Lung (tissue), 12 donors: ENCODE data around the gene RBSN. TPM values are rescaled to one million over a fixed set of nuclear protein-coding genes. Genes with fewer than 3 reads are reported as not detected.

Experiments used
- ATAC-seq: fragments of 200-7000 bp; cut with Tn5 transposase; one replicate; pipeline ENCODE4 v1.9.1; 2020; ENCODE audit warnings: moderate number of reproducible peaks; ENCODE audit not compliant: insufficient read depth, low FRiP score
- DNase-seq, 3 donors: peaks; one replicate each; pipeline ENCODE4 v3.0.0-alpha.2; 2013 to 2017
- H3K27ac ChIP-seq, 2 donors: one replicate each; pipeline ENCODE4 v1.5.1; 2013; ENCODE audit warnings: mild to moderate bottlenecking in 2 of 2, moderate library complexity in 2 of 2, control low read depth in 1 of 2, inconsistent platforms in 1 of 2, low read depth in 1 of 2, low read length in 1 of 2
- H3K27me3 ChIP-seq, 3 donors: one replicate each; pipeline ENCODE4 v1.5.1; 2013; ENCODE audit warnings: low read length in 2 of 3; ENCODE audit not compliant: control insufficient read depth in 3 of 3, insufficient read depth in 3 of 3
- H3K36me3 ChIP-seq, 4 donors: one replicate each; pipeline ENCODE4 v1.5.1; 2013; ENCODE audit warnings: low read length in 4 of 4, mild to moderate bottlenecking in 1 of 4, moderate library complexity in 1 of 4; ENCODE audit not compliant: control insufficient read depth in 4 of 4, insufficient read depth in 4 of 4
- H3K4me1 ChIP-seq, 5 donors: one replicate each; pipeline ENCODE4 v1.5.1; 2013; ENCODE audit warnings: low read length in 5 of 5, mild to moderate bottlenecking in 2 of 5, moderate library complexity in 1 of 5; ENCODE audit not compliant: control insufficient read depth in 5 of 5, insufficient read depth in 5 of 5
- H3K4me3 ChIP-seq: one replicate; pipeline ENCODE4 v1.5.1; 2013; ENCODE audit warnings: mild to moderate bottlenecking, control low read depth, moderate library complexity
- H3K9ac ChIP-seq, 2 donors: one replicate each; pipeline ENCODE4 v1.5.1; 2013; ENCODE audit warnings: low read length in 2 of 2, control low read depth in 1 of 2; ENCODE audit not compliant: insufficient read depth in 1 of 2
- H3K9me3 ChIP-seq, 4 donors: one replicate each; pipeline ENCODE4 v1.5.1; 2013; ENCODE audit warnings: low read length in 3 of 4, mild to moderate bottlenecking in 1 of 4, moderate library complexity in 1 of 4; ENCODE audit not compliant: control insufficient read depth in 4 of 4, insufficient read depth in 3 of 4
- CTCF ChIP-seq: IDR thresholded peaks from 2 replicates; pipeline ENCODE4 v1.5.1; 2012; ENCODE audit warnings: mild to moderate bottlenecking; ENCODE audit errors: control extremely low read depth, extremely low read depth
- WGBS, 2 donors: extraction: QIAGEN DNeasy Blood & Tissue Kit; methylation state at CpG; one replicate each; pipeline ENCODE4 v1.1.7; 2013; 5-methylcytosine and 5-hydroxymethylcytosine counted together
- polyA plus RNA-seq, 2 donors: library from polyadenylated mRNA; stranded (reverse); fragments of 200-250 nt; gene quantifications; one replicate each; pipeline ENCODE4 v1.2.1, GENCODE V29; 2013
- total RNA-seq, 2 donors: library from RNA; depleted of rRNA in 1 of 2; stranded (reverse); fragments of >200 nt in 1 of 2; gene quantifications; one replicate each; pipeline ENCODE4 v1.2.1, GENCODE V29; 2014 to 2021
- donor health status: control.
- donor health status: control.
- donor health status: Bipolar disorder and iron deficiency.
- donor health status: healthy.
- donor health status: DM: yes; HTN: yes; CAD: no.

The RBSN gene
- total and polyA plus RNA-seq, 4 donors: 7.9 to 33.8 (median 17.4) TPM

- Histone ChIP-seq H3K9me3 (no peaks in the 10 kb centered on the region), H3K4me1 (no peaks in the 10 kb centered on the region), H3K36me3 (peaks cover 24 to 32% (median 29%) of the 10 kb centered on the region in 4 donors), H3K4me3 (no peak overlapping the region), H3K27ac (no peak overlapping the region), H3K9ac (no peak overlapping the region), H3K27me3 (no peaks in the 10 kb centered on the region)
- TF ChIP-seq CTCF: no peak
- ATAC-seq (no peak), DNase-seq (no peak)
- 83 to 94% methylated on average over 2 of the region's 2 CpGs for WGBS, 2 donors
Observed at GRCh38 chr3:15071699-15072098, 27.2 kb downstream of the RBSN start.

GRCh38 chr3:15069441-15069840, 29.5 kb downstream of the RBSN start:
- no peak for TF ChIP-seq CTCF
- Histone ChIP-seq H3K27ac (no peak overlapping the region), H3K27me3 (no peaks in the 10 kb centered on the region), H3K4me3 (no peak overlapping the region), H3K36me3 (peaks cover 11 to 22% (median 16%) of the 10 kb centered on the region in 4 donors), H3K9me3 (no peaks in the 10 kb centered on the region), H3K4me1 (no peaks in the 10 kb centered on the region), H3K9ac (no peak overlapping the region)
- DNase-seq (no peak), ATAC-seq (no peak)
- WGBS, 2 donors: 97 to 99% methylated on average over 1 of the region's 1 CpG

- Histone ChIP-seq H3K36me3 (peaks cover 2 to 7% (median 3%) of the 10 kb centered on the region in 4 donors), H3K9me3 (no peaks in the 10 kb centered on the region), H3K9ac (no peak overlapping the region), H3K27me3 (no peaks in the 10 kb centered on the region), H3K27ac (no peak overlapping the region), H3K4me1 (peaks cover 0 to 13% (median 7%) of the 10 kb centered on the region in 5 donors), H3K4me3 (no peak overlapping the region)
- ATAC-seq: no peak
- 95% methylated on average over 3 of the region's 3 CpGs for WGBS, 2 donors
- DNase-seq: no peak
- no peak for TF ChIP-seq CTCF
Observed at GRCh38 chr3:15066467-15066866, 32.5 kb downstream of the RBSN start.

GRCh38 chr3:15065550-15066007, 33.4 kb downstream of the RBSN start:
- Histone ChIP-seq H3K27ac (peak overlapping the region in 1 of 2 donors; percentile 86), H3K36me3 (peaks cover 0 to 3% (median 1%) of the 10 kb centered on the region in 4 donors), H3K27me3 (no peaks in the 10 kb centered on the region), H3K4me3 (no peak overlapping the region), H3K4me1 (peaks cover 0 to 13% (median 7%) of the 10 kb centered on the region in 5 donors), H3K9ac (no peak overlapping the region), H3K9me3 (no peaks in the 10 kb centered on the region)
- DNase-seq: no peak
- no peak for TF ChIP-seq CTCF
- 48% methylated on average over 16 of the region's 16 CpGs for WGBS, 2 donors
- no peak for ATAC-seq
